HT-29 (cell line): ENCODE measurements around the gene KIT. TPM values are rescaled to one million over a fixed set of nuclear protein-coding genes. Genes with fewer than 3 reads are reported as not detected.
A peak's percentile ranks its signal among the peaks of the same experiment; 100 is the strongest.

Experiments used
- DNase-seq: peaks from one replicate; pipeline ENCODE4 v3.0.0-alpha.2; 2015; ENCODE audit warnings: low spot score
- total RNA-seq: library from RNA; depleted of rRNA; stranded (reverse); fragments of >200 nt; shearing (Covaris generic); gene quantifications from 2 replicates; pipeline ENCODE4 v1.2.3, GENCODE V29; 2014

KIT gene
- total RNA-seq, 1 experiment from 2014 or later: not detected

- no peak for DNase-seq
Observed at GRCh38 chr4:54703182-54703581, 45.4 kb downstream of the KIT start.

- no peak for DNase-seq
Observed at GRCh38 chr4:54707406-54707805, 49.6 kb downstream of the KIT start.

GRCh38 chr4:54708339-54709279 is 50.9 kb downstream of the KIT start:
- DNase-seq: no peak

- no peak for DNase-seq
Observed at GRCh38 chr4:54709400-54709799, 51.6 kb downstream of the KIT start.

GRCh38 chr4:54712206-54712605 is 54.4 kb downstream of the KIT start:
- no peak for DNase-seq

GRCh38 chr4:54714631-54715030 is 56.9 kb downstream of the KIT start:
- no peak for DNase-seq

- DNase-seq: no peak
Observed at GRCh38 chr4:54716478-54717065, 58.8 kb downstream of the KIT start.

- DNase-seq: no peak
Observed at GRCh38 chr4:54717694-54718093, 59.9 kb downstream of the KIT start.

GRCh38 chr4:54719378-54719777 is 61.6 kb downstream of the KIT start:
- no peak for DNase-seq

GRCh38 chr4:54723220-54723619 is 65.5 kb downstream of the KIT start:
- DNase-seq: no peak

- DNase-seq: no peak
Observed at GRCh38 chr4:54723820-54724219, 66.1 kb downstream of the KIT start.

- DNase-seq: no peak
Observed at GRCh38 chr4:54726907-54727306, 69.2 kb downstream of the KIT start.

- no peak for DNase-seq
Observed at GRCh38 chr4:54727346-54727745, 69.6 kb downstream of the KIT start.

GRCh38 chr4:54728368-54728767 is 70.6 kb downstream of the KIT start:
- no peak for DNase-seq

- DNase-seq: no peak
Observed at GRCh38 chr4:54729256-54729655, 71.5 kb downstream of the KIT start.

GRCh38 chr4:54730581-54730980 is 72.8 kb downstream of the KIT start:
- DNase-seq: no peak

GRCh38 chr4:54731552-54731951 is 73.8 kb downstream of the KIT start:
- peak; percentile 12 for DNase-seq

- DNase-seq: no peak
Observed at GRCh38 chr4:54731976-54732375, 74.2 kb downstream of the KIT start.

GRCh38 chr4:54737421-54737820 is 79.7 kb downstream of the KIT start:
- DNase-seq: no peak

- no peak for DNase-seq
Observed at GRCh38 chr4:54741202-54741601, 83.4 kb downstream of the KIT start.

- DNase-seq: no peak
Observed at GRCh38 chr4:54742636-54743399, 85.1 kb downstream of the KIT start.

GRCh38 chr4:54743562-54743961 is 85.8 kb downstream of the KIT start:
- DNase-seq: no peak
